ENCODE results near the gene HERC2.
"Not testable (repeated sequence)": the region's sequence is repeated elsewhere in the genome, so short reads cannot be mapped to it uniquely, and the experiment has no call there.

Gene HERC2

DNA sequence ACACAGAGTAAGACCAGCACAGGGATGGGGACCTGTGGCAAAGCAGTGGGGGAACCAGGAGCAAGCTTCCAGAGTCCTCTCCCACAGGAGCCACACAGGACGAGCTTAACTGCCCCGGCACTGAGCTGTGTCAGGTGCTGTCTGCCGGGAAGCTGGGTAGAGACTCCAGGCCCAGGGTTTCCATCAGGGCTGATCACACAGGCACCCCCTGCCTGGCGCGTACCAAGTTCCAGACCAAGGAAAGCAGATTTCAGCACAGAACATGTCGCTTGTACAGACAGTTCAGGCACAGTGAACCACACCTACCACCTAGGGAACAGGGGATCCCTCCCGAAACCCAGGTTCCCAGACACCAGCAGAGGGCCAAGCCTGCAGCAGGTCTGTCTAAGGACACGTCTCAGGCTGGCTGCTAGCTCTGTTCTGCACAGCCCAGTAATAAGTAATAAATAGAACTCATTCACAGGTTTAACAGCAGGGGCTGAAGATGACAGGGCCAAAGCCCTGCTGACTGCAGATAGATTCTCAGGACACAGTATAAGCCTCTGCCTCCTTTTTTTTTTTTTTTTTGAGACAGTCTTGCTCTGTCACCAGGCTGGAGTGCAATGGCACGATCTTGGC is 192.6 kb downstream of the HERC2 start:
- no peak for DNase-seq (ENCODE audit: low read depth)

DNA sequence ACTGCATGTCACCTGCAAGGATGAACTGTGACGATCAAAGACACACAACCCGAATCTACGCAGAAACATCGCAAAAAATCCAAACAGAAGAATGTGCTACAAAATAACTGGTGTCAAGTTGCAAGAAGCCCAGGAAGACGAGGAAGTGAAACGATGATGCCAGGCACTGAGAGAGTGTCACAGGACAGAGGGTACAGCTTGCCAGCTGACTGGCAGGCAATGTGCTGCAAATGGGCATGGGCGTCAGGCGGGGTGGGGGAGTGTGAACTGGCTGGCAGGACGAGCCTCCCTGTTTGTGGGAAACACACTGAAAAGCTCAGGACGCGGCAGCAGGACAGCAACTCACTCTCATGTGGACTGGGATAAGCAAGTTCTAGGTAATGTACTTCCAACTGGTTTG is 193.9 kb downstream of the HERC2 start:
- no peak for DNase-seq (ENCODE audit: low read depth)

DNA sequence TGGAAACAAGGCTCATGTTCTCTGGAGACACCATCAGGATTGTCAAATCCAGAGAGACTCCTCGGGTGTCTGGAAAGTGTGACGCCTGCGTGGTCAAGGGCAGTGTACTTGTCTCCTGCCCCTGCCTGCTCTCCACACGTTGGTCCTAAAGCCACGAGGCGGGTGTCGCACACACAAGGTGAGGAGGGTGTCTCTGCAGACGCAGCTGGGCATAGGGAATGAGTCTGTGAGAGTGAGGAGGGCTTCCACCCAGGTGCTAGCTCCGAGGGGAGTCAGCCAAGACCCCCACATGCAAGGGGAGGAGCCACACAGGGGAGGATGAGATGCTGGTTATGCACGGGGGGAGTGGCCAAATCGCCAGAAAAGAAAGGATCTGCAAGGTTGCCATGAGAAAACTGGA is 194.9 kb downstream of the HERC2 start:
- DNase-seq (ENCODE audit: low read depth), result no peak

DNA sequence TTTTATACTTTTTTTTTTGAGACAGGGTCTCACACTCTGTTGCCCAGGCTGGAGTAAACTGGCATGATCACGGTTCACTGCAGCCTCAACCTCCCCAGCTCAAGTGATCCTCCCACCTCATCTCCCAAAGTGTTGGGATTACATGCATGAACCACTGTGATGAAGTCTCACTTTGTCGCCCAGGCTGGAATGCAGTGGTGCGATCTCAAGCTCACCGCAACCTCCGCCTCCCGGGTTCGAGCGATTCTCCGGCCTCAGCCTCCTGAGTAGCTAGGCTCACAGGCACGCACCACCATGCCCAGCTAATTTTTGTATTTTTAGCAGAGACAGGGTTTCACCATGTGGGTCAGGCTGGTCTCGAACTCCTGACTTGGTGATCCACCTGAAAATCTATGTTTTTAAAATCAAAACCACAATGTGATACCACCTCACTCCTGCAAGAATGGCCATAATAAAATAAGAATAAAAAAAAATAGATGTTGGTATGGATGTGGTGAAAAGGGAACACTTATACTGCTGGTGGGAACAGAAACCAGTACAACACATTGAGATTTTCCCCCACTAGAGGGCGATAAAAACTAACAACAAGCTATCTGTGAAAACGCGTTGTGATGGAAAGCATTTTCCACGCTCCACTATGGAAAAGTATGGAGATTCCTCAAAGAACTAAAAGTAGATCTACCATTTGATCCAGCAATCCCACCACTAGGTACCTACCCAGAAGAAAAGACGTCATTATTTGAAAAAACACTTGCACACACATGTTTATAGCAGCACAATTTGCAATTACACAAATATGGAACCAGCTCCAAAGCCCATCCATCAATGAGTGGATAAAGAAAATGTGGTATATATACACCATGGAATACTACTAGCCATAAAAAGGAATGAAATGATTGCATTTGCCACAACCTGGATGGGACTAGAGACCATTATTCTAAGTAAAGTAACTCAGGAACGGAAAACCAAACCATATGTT is 196.0 kb downstream of the HERC2 start:
- peak; percentile 44 for DNase-seq (ENCODE audit: low read depth)

DNA sequence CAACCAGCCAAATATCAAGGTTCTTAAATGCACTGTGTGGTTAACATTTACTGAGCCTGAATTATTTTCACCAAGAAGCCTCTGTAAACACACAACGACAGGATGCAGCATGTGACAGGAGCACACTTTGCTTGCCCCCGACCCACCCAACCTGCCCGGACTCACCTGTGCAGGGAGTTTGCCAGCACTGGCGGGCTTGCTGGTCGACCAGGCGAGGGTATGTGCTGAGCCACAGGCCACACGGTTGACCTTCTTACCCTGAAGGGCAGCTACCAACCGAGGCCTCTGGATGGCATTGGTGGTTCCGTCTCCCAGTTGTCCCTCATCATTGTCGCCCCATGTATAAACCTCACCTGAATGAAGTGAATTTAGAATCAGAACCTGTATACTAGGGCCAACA is 197.1 kb downstream of the HERC2 start:
- DNase-seq (ENCODE audit: low read depth), result no peak

DNA sequence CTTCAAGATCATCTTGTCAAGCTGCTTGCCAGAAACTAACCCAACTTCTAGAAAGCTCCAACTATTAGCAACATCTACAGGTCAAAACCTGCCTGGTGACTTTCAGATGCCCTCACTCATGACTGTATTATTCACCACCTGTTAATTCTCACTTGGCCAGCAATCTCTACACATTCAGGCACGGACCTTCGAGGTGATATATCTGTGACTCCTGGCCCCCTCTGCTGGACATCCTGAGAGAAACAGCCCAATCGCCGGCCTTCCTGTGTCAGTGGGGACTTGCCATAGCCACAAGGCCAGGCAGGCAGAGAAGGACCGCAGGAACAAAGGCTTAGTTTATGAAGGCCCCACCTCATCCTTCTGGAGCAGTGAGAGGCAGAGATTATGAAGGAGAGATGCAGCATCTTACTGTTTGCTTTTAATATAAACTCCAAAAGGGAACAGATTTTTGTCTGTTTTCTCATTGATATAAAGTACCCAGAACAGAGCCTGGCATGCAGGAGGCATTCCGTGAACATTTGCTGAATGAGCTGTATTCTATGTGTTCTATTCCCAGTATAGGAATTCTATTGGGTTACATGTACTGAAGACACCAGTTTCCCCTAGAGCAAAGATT is 198.5 kb downstream of the HERC2 start:
- peak; percentile 47 for DNase-seq (ENCODE audit: low read depth)

DNA sequence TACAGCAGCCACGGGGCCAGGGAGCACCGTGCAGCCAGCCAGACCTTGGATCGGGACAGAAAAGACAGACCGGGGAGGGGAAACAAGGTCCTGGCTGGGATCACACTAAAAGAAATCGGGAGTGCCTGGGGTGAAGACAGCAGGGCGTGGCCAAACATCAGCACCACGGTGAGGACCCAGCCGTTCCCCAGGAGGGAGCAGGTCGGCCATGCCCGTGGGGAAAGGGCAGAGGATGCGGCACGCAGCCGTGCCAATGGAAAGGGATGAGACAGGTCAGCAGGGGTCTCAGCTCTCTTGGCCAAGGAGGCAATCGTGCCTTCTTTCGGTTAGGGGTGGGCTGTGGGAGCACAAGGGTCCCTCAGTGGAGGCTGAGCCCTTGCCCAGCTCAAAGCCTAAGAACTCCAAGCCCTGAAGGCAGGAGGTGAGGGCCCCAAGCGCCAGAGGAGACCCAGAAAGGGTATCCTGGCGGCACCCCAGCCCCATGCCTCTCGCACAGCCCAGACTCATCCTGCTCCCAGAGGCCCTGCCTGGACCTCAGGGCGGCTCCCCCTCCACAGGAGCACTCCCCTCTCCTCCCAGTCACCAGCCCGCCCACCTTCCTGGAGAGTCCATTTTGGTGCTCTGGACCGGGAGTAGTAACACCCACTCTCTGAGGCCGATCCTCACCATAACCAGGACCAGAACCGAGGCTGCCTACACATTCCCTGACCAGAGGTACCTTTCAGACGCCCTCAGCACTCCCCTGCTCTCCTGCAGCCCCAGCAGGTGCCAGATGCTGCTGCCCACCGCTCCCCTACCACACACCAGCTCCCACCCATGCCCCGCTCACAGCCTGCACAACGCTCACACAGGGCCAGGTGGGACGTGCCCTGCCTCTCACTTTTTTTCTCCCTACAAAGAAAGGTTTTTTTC is 199.7 kb downstream of the HERC2 start:
- no peak for DNase-seq (ENCODE audit: low read depth)

DNA sequence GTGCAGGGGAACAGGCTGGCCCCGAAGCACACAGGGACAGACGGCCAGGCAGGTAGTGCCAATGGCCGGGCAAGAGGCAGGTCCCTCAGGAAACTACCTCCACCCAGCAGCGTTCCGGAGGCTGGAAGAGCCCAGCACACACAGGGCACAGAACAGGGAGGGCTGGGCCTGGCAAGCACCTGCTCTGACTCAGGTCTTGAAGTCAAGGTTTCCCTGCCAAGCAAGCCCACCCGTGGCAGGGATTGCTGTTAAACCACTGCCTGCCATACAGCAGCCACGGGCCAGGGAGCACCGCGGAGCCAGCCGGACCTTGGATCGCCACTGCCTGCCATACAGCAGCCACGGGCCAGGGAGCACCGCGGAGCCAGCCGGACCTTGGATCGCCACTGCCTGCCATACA is 200.4 kb downstream of the HERC2 start:
- not testable (repeated sequence) for DNase-seq (ENCODE audit: low read depth)

DNA sequence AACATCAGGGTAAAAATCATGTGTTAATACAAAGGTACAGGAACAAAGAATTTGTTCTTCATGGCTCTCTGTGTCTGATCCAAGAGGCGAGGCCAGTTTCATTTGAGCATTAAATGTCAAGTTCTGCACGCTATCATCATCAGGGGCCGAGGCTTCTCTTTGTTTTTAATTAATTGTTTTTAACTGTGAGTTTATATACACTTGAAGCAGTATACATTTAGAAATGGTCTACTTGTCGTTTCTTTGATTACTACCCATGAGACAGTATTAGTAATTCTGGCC is 201.7 kb downstream of the HERC2 start:
- DNase-seq (ENCODE audit: low read depth), result no peak

DNA sequence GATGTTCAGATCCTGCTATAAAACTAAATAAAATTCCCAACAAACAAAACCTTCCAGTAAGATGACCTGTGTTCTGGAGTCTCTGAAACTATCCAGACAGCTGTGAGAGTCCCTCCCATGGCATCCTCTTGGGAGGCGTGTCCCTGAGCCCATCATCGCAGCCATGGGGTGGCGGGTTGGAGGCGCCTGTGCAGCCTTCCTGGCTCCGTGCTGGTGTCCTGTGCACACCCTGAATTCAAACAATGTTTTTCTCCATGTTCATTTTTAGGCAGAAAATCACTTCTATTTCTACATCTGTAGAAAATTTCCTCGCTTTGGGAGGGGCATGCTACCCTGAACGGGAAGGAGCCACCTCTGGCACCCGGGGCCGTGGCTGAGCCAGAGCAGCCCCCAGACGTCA is 203.4 kb downstream of the HERC2 start:
- no peak for DNase-seq (ENCODE audit: low read depth)

DNA sequence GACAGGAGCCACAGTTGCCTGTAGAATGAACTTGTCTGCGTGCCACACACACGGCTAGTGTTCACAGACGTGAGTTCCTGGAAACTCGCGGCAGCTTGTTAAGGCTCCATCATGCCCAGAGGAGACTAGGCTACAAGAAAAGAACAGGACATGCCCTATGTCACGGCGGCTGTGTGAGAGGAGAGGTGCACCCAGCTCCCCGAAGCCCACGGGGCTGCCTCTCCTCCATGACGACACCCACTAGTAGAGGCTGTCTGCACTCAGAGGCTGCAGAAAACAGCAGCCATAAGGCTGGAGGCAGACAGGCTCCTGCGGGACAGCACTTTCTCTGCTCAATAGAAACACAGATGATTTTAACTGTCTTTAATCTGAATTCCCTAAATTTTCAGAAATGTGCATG is 203.9 kb downstream of the HERC2 start:
- DNase-seq (ENCODE audit: low read depth), result no peak

DNA sequence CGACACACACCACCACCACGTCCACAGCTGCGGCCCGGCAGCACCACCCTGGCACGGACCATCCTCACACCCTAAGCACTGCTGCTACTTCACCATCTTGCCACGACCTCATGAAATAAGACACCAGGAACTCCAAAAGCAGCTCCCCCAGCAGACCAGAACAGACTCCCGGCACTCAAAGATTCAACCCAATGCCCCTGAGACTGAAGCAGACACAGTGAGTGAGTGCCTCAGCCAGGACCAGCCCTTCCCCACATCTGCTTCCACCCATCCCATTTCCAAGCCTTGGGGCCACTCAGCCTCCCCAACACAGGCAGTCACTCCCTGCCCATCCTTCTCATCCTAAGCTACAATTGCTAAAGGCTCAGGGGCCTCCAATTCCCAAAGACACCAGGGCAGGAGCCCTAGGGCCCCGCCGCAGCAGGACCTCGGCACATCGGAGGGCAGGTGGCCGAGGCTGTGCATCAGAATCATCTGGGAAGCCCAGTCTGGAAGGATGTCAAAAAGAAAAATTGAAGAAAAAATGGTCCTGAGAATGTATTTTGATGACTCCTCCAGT is 204.5 kb downstream of the HERC2 start:
- no peak for DNase-seq (ENCODE audit: low read depth)

DNA sequence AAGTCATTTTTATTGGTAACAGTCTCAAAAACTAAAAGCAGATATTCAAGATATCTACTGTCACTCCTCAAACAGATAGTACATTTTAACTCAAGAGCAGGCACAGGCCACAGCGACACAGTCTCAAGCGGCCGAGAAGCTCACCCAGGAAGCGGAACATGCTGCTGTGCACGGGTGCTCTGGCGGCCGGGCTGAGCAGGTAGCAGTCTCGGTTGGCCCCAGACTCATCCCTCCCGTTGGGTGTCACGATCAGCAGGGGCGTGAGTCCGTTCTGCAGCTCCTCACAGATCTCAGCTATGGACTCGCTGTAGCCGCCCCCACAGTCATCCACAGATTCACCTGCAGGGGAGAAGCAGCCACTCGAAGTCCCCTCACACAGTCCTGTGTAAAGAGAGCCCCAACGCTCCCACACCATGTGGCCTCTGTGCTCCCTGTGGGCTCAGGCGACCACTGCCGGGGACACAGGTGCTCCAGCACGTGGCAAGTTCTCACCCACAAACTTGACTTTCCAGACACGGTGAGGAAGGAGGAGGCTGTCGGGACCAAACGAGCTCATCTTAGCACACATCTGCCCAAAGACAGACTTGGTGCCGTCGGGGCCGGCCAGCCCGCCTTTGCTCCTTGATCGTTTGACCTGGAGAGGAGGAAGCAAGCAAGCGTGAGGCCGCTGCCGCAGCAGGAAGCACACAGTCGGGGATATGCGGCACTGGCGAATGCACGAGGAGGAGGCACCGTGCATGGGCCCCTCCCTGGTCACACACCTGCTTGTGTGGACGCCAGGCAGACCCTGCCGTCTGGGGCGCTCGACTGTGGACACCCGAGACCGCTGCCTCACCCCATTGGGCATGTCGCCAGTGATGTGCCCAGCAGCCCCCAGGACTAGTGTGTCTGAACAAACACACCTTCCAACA is 205.2 kb downstream of the HERC2 start:
- DNase-seq (ENCODE audit: low read depth), result no peak

DNA sequence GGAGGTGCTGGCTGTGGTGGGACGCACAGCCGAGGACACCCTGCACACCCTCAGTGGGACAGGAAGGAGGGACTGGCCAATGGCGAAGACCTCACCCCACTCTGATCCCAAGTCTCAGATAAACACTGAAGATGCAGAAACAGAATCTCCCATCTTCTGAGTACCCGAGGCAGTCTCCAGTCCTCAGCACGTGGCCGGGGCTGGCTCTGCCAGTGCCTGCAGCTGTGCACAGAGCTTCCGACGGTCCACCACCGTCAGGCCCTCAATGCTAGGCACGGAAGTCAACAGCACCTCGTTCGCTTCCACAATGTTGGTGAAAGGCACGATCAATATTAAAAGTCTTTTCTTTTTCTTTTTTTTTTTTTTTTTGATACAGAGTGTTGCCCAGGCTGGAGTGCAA is 206.1 kb downstream of the HERC2 start:
- no peak for DNase-seq (ENCODE audit: low read depth)

DNA sequence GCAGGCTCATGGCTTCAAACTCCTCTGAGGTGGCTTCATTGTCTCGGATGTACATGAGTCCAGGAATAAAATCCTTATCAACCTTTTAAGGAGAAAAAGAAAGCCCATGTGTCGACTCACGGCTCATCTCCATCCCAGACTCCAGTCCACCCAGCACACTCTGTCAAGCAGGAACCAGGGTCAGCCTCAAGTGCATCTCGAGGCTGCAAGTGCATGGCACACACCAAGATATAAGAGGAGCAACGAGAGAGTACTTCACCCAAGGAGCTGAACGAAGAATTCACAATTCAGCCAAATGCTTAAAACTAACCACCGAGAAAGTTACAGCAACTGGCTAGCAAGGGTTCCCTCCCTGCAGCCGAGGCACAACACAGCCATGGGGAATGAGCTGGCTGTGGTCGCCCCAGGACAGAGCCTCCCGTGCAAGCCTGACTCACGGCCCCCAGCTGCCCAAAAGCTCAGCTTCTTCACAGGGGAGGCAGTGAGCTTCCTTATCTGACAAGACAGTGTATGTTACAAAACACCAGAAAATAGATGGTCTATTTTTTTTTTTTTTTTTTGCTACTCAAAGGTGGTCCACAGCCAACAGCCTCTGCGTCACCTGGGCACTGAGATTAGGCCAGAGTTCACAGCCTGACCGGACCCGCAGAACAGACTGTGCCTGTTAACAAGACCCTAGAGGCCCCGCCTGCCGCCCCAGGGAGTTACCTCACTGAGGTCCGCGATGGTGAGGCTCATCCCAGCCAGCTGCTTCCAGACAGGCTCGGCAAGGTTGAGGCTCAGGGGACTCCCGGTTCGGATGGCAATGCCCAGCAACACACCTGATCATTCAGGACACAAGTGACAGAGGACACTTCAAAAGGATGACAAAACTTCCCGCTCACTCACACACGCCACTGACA is 207.0 kb downstream of the HERC2 start:
- DNase-seq (ENCODE audit: low read depth), result no peak

DNA sequence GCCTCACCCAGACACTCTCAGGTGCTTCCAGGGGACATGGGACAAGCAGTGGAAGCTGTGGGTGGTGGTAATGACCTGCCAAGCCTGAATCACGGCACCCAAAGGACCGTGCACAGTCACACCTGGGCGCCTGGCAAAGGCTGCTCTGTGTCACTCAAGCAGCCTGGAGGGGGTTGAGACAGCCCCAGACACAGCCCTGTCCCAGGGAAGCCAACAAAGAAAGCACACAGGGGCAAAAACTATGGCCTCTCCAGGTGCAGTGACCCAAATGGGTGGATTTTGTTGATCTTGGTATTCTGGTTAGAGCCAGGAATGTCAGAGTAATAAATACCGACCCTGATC is 207.9 kb downstream of the HERC2 start:
- no peak for DNase-seq (ENCODE audit: low read depth)

DNA sequence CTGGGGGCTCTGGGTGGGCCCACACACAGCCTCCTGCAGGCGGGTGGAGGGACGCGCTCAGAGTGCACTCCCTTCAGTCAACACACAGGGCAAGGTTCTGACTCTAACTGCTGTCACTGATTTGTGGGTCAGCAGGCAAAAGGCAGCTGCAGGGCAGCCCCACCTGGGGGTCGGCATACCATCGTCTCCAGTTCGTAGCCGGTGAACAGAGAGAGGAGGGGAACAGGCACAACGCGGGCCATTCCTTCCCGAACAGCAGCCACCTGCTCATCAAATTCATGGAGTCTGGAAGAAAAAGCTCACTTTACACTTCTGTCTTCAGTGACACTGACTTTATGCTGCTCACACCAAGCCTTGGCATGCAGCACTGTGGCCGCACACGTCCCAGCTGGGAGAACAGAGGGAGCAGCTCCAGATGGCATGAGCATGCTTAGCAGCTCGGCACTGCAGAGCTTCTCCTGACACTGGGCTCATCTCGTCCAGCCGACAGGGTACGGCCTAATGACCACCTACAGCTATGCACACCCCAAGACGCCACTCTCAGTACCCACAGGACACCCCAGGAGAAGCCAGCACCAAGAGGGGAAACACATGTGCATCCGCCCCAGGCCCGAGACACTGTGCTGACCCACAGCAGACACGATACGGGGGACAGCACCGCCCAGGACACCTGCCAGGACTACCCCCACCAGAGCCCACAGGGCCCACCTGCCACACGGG is 208.4 kb downstream of the HERC2 start:
- DNase-seq (ENCODE audit: low read depth), result no peak

DNA sequence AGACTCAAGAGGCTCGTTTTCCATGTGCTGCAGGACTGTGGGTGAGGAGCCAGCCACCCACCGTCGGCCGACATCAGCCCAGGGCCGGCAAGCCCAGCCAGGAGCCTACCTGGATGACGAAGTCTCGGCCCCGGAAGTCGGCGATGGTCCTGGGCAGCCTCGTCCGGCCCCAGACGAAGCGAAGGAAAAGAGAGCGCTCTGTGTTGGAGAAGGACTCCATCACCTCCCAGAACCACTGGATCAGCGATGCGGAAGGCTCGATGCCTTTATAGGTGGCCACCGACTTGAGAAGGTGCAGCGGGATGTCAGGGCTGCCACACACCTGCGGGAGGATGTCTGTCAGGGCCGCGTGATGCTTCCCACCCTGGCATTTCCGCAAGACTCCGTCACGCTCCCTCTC is 209.0 kb downstream of the HERC2 start:
- DNase-seq (ENCODE audit: low read depth), result no peak

DNA sequence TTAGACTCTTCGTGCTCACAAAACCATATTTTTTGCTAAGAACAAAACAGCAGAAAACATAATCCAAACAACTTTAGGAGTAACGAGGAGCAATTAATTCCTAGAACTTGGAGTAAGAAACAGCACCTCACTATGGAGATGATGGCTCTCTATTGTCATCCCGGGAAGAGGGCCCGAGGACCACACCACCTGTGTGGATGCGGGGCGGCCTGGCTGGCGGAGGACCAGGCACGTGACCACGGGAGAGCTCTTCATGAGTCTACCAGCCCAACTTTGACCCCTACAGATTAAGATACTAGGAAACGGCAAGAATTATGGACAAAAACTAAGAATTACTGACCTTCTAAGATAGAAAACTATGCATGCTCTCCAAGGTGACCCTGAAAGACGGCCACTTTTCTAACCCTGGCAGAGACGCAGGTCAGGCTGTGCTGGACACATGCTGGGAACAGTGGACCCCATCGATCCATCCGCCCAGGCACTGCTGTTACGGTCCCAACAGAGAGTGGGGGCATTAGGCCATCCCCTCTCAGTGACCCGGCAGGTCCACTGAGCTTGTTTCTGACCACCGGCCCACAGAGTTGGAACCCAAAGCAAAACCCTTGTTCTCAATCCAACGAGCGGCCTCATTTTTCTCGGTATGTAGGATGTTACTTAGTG is 209.7 kb downstream of the HERC2 start:
- DNase-seq (ENCODE audit: low read depth), result no peak

Measured in fibroblast of the conjunctiva (primary cell).